Choroid plexus epithelial cell (primary cell): Measurements from ENCODE around the gene FOXO1.

Source experiments
- DNase-seq: peaks from one replicate; pipeline ENCODE4 v3.0.0-alpha.2; 2010; ENCODE audit warnings: low read depth
- H3K4me3 ChIP-seq: 2 replicates; pipeline ENCODE4 v1.5.1; 2011; ENCODE audit warnings: low read depth, mild to moderate bottlenecking, control low read depth, low read length, moderate library complexity
- CTCF ChIP-seq: conservative IDR thresholded peaks from 2 replicates; pipeline ENCODE4 v1.5.1; 2011; ENCODE audit warnings: low read depth, mild to moderate bottlenecking, control low read depth, inconsistent platforms, low read length, moderate library complexity

Gene FOXO1

GRCh38 chr13:40640202-40640601 is 26.2 kb downstream of the FOXO1 start:
- no peak for TF ChIP-seq CTCF
- DNase-seq, result no peak

GRCh38 chr13:40639221-40639681 is 27.2 kb downstream of the FOXO1 start:
- peak; percentile 73 for DNase-seq
- no peak overlapping the region for H3K4me3 ChIP-seq
- no peak for TF ChIP-seq CTCF

More at GRCh38 chr13:40640202-40640601, 26.2 kb downstream of the FOXO1 start:
- no peak overlapping the region for H3K4me3 ChIP-seq

GRCh38 chr13:40637643-40638042 is 28.8 kb downstream of the FOXO1 start:
- no peak overlapping the region for H3K4me3 ChIP-seq
- no peak for TF ChIP-seq CTCF
- no peak for DNase-seq

- DNase-seq, result no peak
- no peak for TF ChIP-seq CTCF
- no peak overlapping the region for H3K4me3 ChIP-seq
Measured at GRCh38 chr13:40635315-40635995, 31.0 kb downstream of the FOXO1 start.

GRCh38 chr13:40632915-40633314 is 33.5 kb downstream of the FOXO1 start:
- DNase-seq, result no peak
- H3K4me3 ChIP-seq, result no peak overlapping the region
- TF ChIP-seq CTCF, result no peak

GRCh38 chr13:40631605-40632004 is 34.8 kb downstream of the FOXO1 start:
- no peak for DNase-seq
- no peak overlapping the region for H3K4me3 ChIP-seq
- no peak for TF ChIP-seq CTCF

GRCh38 chr13:40629678-40630384 is 36.6 kb downstream of the FOXO1 start:
- no peak for TF ChIP-seq CTCF
- DNase-seq, result no peak
- H3K4me3 ChIP-seq, result no peak overlapping the region
